Measurements from ENCODE around the gene NFIB.

Gene NFIB

GRCh38 chr9:14141699-14142098 lies 172.2 kb downstream of the NFIB start:
- DNase-seq = no peak

- DNase-seq = no peak
Observed at GRCh38 chr9:14140096-14140697, 173.7 kb downstream of the NFIB start.

- no peak for DNase-seq
Observed at GRCh38 chr9:14139287-14139686, 174.7 kb downstream of the NFIB start.

GRCh38 chr9:14136646-14137370 lies 177.1 kb downstream of the NFIB start:
- DNase-seq = no peak

- DNase-seq = no peak
Observed at GRCh38 chr9:14136047-14136635, 177.8 kb downstream of the NFIB start.

GRCh38 chr9:14135421-14135820 lies 178.5 kb downstream of the NFIB start:
- no peak for DNase-seq

- no peak for DNase-seq
Observed at GRCh38 chr9:14133394-14133793, 180.5 kb downstream of the NFIB start.

- no peak for DNase-seq
Observed at GRCh38 chr9:14132775-14133174, 181.2 kb downstream of the NFIB start.

GRCh38 chr9:14131356-14132088 lies 182.4 kb downstream of the NFIB start:
- no peak for DNase-seq

GRCh38 chr9:14127656-14128055 lies 186.3 kb downstream of the NFIB start:
- no peak for DNase-seq

- no peak for DNase-seq
Observed at GRCh38 chr9:14119694-14120514, 194.0 kb downstream of the NFIB start.

- no peak for DNase-seq
Observed at GRCh38 chr9:14112226-14112625, 201.7 kb downstream of the NFIB start.

- no peak for DNase-seq
Observed at GRCh38 chr9:14111696-14112095, 202.2 kb downstream of the NFIB start.

- no peak for DNase-seq
Observed at GRCh38 chr9:14107977-14108376, 206.0 kb downstream of the NFIB start.

- no peak for DNase-seq
Observed at GRCh38 chr9:14107495-14107894, 206.4 kb downstream of the NFIB start.

GRCh38 chr9:14106699-14107098 lies 207.2 kb downstream of the NFIB start:
- DNase-seq = no peak

- DNase-seq = no peak
Observed at GRCh38 chr9:14104496-14104895, 209.4 kb downstream of the NFIB start.

GRCh38 chr9:14103115-14103514 lies 210.8 kb downstream of the NFIB start:
- DNase-seq = no peak

GRCh38 chr9:14099737-14100136 lies 214.2 kb downstream of the NFIB start:
- no peak for DNase-seq

GRCh38 chr9:14098486-14099180 lies 215.3 kb downstream of the NFIB start:
- no peak for DNase-seq

GRCh38 chr9:14097666-14098415 lies 216.1 kb downstream of the NFIB start:
- DNase-seq = no peak

All from activated CD4-positive, alpha-beta T cell treated with anti-CD3 and anti-CD28 coated beads, Interleukin-2, amount 50 U/mL, for 16 hours (primary cell).